ENCODE results near the gene SPSB2. TPM values are rescaled to one million over a fixed set of nuclear protein-coding genes. Genes with fewer than 3 reads are reported as not detected.
A peak's percentile ranks its signal among the peaks of the same experiment; 100 is the strongest.

Gene SPSB2
- total RNA-seq, 1 donor from 2014 or later = 11.5 TPM

DNA sequence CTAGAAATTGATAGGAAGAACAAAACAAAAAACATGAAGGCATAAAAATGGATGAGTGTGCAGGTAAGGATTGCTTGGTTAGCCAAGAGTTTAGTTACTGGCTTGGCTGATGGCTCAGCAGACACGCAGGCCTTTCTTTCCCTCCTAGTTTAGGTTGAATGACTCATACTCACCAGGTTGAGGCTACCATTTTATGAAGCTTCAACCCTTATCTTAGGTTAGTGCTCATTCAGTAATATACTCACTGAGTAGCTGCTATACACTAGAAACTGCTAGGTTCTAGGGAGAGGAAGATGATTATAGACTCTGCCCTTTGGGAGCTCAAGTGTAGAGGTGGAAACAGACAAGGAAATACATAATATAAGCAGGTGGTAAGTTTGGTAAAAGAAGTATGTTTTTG, 38.8 kb downstream of the SPSB2 start:
- no peak for DNase-seq (ENCODE audit: extremely low spot score, unreplicated experiment)
- no peaks in the 10 kb centered on the region for H3K27me3 Mint-ChIP-seq (ENCODE audit: unreplicated experiment)
- no peak overlapping the region for H3K27ac Mint-ChIP-seq (ENCODE audit: unreplicated experiment)
- no peaks in the 10 kb centered on the region for H3K9me3 Mint-ChIP-seq (ENCODE audit: unreplicated experiment)
- no peak overlapping the region for H3K4me3 Mint-ChIP-seq (ENCODE audit: unreplicated experiment)
- TF ChIP-seq, protein P1, sequence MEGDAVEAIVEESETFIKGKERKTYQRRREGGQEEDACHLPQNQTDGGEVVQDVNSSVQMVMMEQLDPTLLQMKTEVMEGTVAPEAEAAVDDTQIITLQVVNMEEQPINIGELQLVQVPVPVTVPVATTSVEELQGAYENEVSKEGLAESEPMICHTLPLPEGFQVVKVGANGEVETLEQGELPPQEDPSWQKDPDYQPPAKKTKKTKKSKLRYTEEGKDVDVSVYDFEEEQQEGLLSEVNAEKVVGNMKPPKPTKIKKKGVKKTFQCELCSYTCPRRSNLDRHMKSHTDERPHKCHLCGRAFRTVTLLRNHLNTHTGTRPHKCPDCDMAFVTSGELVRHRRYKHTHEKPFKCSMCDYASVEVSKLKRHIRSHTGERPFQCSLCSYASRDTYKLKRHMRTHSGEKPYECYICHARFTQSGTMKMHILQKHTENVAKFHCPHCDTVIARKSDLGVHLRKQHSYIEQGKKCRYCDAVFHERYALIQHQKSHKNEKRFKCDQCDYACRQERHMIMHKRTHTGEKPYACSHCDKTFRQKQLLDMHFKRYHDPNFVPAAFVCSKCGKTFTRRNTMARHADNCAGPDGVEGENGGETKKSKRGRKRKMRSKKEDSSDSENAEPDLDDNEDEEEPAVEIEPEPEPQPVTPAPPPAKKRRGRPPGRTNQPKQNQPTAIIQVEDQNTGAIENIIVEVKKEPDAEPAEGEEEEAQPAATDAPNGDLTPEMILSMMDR (IDR thresholded peaks at IDR 0.05) = no peak
- peaks cover 24% of the 10 kb centered on the region for H3K36me3 Mint-ChIP-seq (ENCODE audit: unreplicated experiment)
- peaks cover 7% of the 10 kb centered on the region for H3K4me1 Mint-ChIP-seq (ENCODE audit: unreplicated experiment)

- Mint-ChIP-seq H3K4me1 (ENCODE audit: unreplicated experiment) (peaks cover 7% of the 10 kb centered on the region), H3K36me3 (ENCODE audit: unreplicated experiment) (peaks cover 24% of the 10 kb centered on the region), H3K27me3 (ENCODE audit: unreplicated experiment) (no peaks in the 10 kb centered on the region), H3K9me3 (ENCODE audit: unreplicated experiment) (no peaks in the 10 kb centered on the region), H3K4me3 (ENCODE audit: unreplicated experiment) (no peak overlapping the region), H3K27ac (ENCODE audit: unreplicated experiment) (no peak overlapping the region)
- TF ChIP-seq, protein P1 (IDR thresholded peaks at IDR 0.05) = no peak
- no peak for DNase-seq (ENCODE audit: extremely low spot score, unreplicated experiment)
Observed at GRCh38 chr12:6833189-6833890, 39.8 kb downstream of the SPSB2 start.

GRCh38 chr12:6832125-6832524, 41.0 kb downstream of the SPSB2 start:
- H3K9me3 Mint-ChIP-seq (ENCODE audit: unreplicated experiment) = no peaks in the 10 kb centered on the region
- H3K36me3 Mint-ChIP-seq (ENCODE audit: unreplicated experiment) = peaks cover 24% of the 10 kb centered on the region
- DNase-seq (ENCODE audit: extremely low spot score, unreplicated experiment) = no peak
- peaks cover 15% of the 10 kb centered on the region for H3K4me1 Mint-ChIP-seq (ENCODE audit: unreplicated experiment)
- H3K27me3 Mint-ChIP-seq (ENCODE audit: unreplicated experiment) = no peaks in the 10 kb centered on the region
- TF ChIP-seq, protein P1 (IDR thresholded peaks at IDR 0.05) = no peak
- no peak overlapping the region for H3K27ac Mint-ChIP-seq (ENCODE audit: unreplicated experiment)
- H3K4me3 Mint-ChIP-seq (ENCODE audit: unreplicated experiment) = no peak overlapping the region

- no peak for DNase-seq (ENCODE audit: extremely low spot score, unreplicated experiment)
- Mint-ChIP-seq H3K4me3 (ENCODE audit: unreplicated experiment) (peak overlapping the region; percentile 26), H3K27me3 (ENCODE audit: unreplicated experiment) (no peaks in the 10 kb centered on the region), H3K36me3 (ENCODE audit: unreplicated experiment) (peaks cover 22% of the 10 kb centered on the region), H3K27ac (ENCODE audit: unreplicated experiment) (no peak overlapping the region), H3K9me3 (ENCODE audit: unreplicated experiment) (no peaks in the 10 kb centered on the region), H3K4me1 (ENCODE audit: unreplicated experiment) (peaks cover 20% of the 10 kb centered on the region)
- TF ChIP-seq, protein P1 (IDR thresholded peaks at IDR 0.05) = no peak
Observed at GRCh38 chr12:6831450-6831995, 41.6 kb downstream of the SPSB2 start.

- Mint-ChIP-seq H3K9me3 (ENCODE audit: unreplicated experiment) (no peaks in the 10 kb centered on the region), H3K4me1 (ENCODE audit: unreplicated experiment) (peaks cover 20% of the 10 kb centered on the region), H3K27me3 (ENCODE audit: unreplicated experiment) (no peaks in the 10 kb centered on the region), H3K4me3 (ENCODE audit: unreplicated experiment) (no peak overlapping the region), H3K27ac (ENCODE audit: unreplicated experiment) (no peak overlapping the region), H3K36me3 (ENCODE audit: unreplicated experiment) (peaks cover 22% of the 10 kb centered on the region)
- TF ChIP-seq, protein P1 (IDR thresholded peaks at IDR 0.05) = no peak
- DNase-seq (ENCODE audit: extremely low spot score, unreplicated experiment) = no peak
Observed at GRCh38 chr12:6830999-6831398, 42.1 kb downstream of the SPSB2 start.

Measured in osteocyte (in vitro differentiated cells).